SHP77 (cell line): Measurements from ENCODE around the gene PSG2.
"Not testable (repeated sequence)": the region's sequence is repeated elsewhere in the genome, so short reads cannot be mapped to it uniquely, and the experiment has no call there.

Experiments used
- DNase-seq, 2 experiments: peaks; one replicate each; lab custom pipeline; 2025; lab: John Stamatoyannopoulos, UW

The PSG2 gene

GRCh38 chr19:43082601-43083000 lies at the start of gene PSG2:
Gene PSG2 (minus strand): TSS chr19:43082701. CDS start chr19:43082569, 132 bp downstream.
- DNase-seq: not testable (repeated sequence)

GRCh38 chr19:43131281-43131842 lies 48.9 kb upstream of the PSG2 start:
- DNase-seq: peak in 1 of 2 experiments; percentile 9

- DNase-seq: not testable (repeated sequence)
These were observed 46.7 kb upstream of the PSG2 start for GRCh38 chr19:43129197-43129596.

- not testable (repeated sequence) for DNase-seq
These were observed 44.8 kb upstream of the PSG2 start for GRCh38 chr19:43127336-43127735.

GRCh38 chr19:43126720-43127119 lies 44.2 kb upstream of the PSG2 start:
- DNase-seq: no peak

- no peak for DNase-seq
These were observed 41.9 kb upstream of the PSG2 start for GRCh38 chr19:43124360-43124759.

DNA sequence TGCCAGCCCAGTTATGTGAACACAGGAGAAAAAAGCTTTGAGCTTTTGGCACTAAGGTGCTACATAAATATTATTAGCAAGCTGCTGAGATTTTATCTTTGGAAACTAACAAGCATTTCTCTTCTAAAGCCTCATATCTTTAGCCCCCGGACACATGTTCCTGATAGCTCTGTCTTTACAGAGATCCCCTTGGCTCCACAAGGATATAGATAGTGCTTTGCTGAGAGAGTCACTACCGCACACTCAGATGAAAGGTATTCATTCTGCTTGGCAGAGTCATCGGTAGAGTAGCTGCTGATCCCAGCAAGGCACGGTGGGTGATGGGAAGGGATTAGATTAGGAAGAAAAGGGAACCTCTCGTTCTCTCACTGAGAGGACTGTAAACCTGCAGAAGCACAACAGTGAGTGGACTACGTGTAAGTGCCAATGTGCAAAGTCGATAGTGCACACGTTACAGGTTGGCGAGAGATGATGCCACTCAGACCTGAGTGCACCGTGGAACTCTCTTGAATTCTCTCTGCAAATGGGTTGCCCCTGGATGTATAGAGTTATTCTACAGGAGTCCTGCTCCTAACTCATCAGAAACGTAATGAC lies 38.0 kb upstream of the PSG2 start:
- DNase-seq: not testable (repeated sequence)

- not testable (repeated sequence) for DNase-seq
These were observed 37.0 kb upstream of the PSG2 start for GRCh38 chr19:43119526-43119925.

- DNase-seq: not testable (repeated sequence)
These were observed 33.9 kb upstream of the PSG2 start for GRCh38 chr19:43116421-43116820.

DNA sequence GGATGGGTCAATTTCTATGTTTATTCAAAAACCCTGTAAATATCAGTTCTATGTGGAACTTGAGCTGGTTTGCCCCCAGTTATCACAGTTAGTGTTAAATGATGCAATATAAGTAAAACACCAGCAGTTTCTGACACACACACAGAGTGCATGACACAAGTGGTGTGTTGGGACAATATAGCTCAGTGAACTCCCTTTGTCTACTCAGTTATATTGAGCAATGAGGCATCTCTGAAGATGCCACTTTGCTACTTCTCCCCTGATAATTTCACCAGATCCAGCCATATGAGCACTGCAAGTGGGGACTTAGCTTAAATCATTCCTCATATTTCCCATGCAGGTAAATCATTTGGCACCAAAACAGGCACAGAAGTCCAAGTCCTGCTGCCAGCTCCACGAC lies 33.0 kb upstream of the PSG2 start:
- not testable (repeated sequence) for DNase-seq

- not testable (repeated sequence) for DNase-seq
These were observed 32.6 kb upstream of the PSG2 start for GRCh38 chr19:43115064-43115463.

- not testable (repeated sequence) for DNase-seq
These were observed 32.1 kb upstream of the PSG2 start for GRCh38 chr19:43114626-43115025.

DNA sequence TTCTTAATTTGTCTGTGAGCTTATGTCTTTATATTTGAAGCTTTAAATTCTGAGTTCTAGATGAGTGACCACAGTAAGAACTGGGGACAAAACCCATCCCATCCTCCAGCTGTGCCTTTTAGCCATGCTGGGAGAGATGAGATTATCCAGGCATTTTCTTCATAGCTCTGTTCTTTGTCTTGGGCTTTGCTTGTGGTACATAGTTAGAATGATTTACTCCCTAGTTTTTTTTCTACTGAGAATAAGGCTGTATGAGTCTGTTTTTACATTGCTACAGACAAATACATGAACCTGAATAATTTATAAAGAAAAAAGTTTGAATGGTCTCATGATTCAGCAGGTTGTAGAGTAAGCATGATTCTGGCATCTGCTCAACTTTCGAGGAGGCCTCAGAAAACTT lies 24.9 kb upstream of the PSG2 start:
- not testable (repeated sequence) for DNase-seq

GRCh38 chr19:43105496-43105895 lies 23.0 kb upstream of the PSG2 start:
- DNase-seq: no peak

GRCh38 chr19:43104215-43104850 lies 21.8 kb upstream of the PSG2 start:
- peak in 1 of 2 experiments; percentile 2 for DNase-seq

DNA sequence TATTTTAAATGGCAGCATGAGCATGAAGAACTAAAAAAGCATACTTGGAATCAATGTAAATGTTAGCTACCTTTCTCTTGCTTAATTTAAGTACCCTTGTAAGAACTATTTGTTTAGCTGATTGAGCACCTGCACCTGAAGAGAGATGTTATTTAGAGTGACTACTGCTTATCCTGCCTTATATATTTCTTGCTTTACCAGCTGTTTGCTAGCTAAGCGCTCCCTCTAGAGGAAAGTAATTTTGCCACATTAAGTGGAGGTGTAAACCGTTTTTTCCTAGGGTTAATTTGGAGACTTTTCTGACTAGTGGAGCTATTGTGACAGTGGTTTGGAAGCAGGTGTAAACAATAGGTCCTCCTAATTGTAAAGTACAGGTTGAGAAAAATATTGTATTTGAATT lies 19.4 kb upstream of the PSG2 start:
- no peak for DNase-seq

DNA sequence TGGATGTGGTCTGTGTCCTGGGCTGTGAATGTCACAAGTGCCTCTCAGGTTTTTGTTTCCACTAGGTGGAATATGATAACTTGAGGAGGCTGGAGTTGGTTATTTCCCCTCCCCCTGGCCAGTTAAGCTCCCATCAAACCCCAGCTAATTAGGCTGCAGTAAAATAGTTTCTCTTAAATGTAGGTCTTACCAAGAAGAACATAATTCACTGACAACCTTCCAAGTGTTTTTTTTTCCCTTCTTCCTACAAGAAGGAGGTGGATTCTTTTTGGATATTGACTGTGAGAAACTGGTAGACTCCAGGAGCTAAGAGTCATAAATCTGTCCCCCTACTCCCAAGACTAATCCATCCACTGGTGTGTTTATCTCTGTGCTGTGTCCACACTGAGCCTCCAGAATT lies 15.9 kb upstream of the PSG2 start:
- DNase-seq: not testable (repeated sequence)

DNA sequence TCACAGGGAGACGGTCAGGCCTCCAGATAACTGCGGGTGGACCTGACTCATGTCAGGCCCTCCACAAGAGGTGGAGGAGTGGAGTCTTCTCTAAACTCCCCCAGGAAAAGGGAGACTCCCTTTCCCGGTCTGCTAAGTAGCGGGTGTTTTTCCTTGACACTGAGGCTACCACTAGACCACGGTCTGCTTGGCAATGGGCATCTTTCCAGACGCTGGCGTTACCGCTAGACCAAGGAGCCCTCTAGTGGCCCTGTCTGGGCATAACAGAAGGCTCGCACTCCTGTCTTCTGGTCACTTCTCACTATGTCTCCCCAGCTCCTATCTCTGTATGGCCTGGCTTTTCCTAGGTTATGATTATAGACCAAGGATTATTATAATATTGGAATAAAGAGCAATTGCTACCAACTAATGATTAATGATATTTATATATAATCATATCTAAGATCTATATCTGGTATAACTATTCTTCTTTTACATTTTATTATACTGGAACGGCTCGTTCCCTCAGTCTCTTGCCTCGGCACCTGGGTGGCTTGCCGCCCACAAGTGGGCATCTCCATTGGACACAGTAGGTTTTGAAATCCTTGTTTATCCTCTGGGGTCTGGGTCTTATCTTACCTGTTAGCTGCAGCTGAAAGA lies 5.3 kb upstream of the PSG2 start:
- DNase-seq: peak; percentile 27 to 40

DNA sequence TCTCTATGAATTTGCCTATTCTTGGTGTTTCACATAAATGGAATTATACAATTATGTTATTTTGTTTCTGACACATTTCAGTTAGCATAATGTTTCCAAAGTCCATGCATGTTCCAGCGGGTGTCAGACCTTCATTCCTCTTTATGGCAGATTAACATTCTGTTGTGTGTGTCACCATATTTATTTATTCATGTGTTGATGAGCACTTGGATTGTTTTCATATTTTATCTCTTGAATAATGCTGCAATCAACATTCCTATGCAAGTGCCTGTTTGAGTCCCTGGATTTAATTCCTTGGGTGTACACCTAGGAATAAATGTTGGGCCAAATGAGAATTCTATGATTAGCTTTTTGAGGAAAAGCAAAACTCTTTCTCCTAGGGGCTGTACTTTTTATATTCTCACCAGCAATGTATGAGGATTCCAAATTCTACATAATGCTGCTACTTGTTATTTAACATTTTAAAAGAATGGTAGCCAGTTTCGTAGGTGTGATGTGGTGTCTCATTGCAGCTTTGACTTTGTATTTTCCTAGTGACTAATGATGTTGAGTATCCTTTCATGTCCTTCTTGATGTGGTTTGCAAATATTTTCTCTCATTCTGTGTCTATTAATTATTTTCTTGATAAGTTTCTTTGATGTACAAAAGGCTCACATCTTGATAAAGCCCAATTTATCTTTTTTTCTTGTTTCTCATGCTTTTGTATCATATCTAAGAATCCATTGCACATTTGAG lies 3.5 kb upstream of the PSG2 start:
- not testable (repeated sequence) for DNase-seq

GRCh38 chr19:43084196-43084832 lies 1.8 kb upstream of the PSG2 start:
- not testable (repeated sequence) for DNase-seq

DNA sequence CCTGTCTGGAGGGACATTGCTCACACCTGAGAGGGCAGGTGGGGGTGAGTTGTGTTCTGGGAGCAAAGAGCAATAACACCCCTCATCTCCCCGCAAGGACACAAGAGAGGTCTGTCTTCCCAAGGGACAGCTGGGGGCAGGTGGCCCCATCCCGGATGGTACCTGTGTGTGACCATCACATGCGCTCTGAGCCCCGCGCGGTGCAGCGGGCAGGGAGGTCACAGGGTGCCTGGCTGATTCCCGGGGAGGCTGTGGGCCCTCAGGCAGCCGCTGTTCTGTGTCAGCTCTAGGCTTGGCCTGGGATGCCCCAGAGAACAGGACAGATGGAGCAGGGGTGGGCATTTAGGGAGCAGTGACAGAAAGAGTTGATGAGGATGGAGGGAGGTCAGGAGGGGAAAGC lies 1.2 kb upstream of the PSG2 start:
- DNase-seq: not testable (repeated sequence)

GRCh38 chr19:43078311-43078710 lies 4.2 kb downstream of the PSG2 start:
- DNase-seq: no peak
